Hepatocyte (in vitro differentiated cells): ENCODE data around the gene ADAMTS14.

ENCODE experiments used
- EZH2 ChIP-seq: fragments of 200-600 bp; sonication (generic); IDR thresholded peaks from 2 replicates; pipeline ENCODE4 v1.6.1; 2016; ENCODE audit warnings: antibody characterized with exemption, mild to moderate bottlenecking, borderline replicate concordance
- EZH2phosphoT487 ChIP-seq: fragments of 200-600 bp; sonication (generic); IDR thresholded peaks from one replicate; pipeline ENCODE4 v1.6.1; 2018; ENCODE audit warnings: antibody characterized with exemption, mild to moderate bottlenecking, low read depth, moderate library complexity; ENCODE audit not compliant: unreplicated experiment, severe bottlenecking
- TF ChIP-seq, protein P1 (sequence below): fragments of 200-600 bp; sonication (generic); IDR thresholded peaks from 2 replicates; pipeline ENCODE4 v1.5.1; 2016; ENCODE audit warnings: antibody characterized with exemption, mild to moderate bottlenecking; ENCODE audit not compliant: poor library complexity

DNA sequence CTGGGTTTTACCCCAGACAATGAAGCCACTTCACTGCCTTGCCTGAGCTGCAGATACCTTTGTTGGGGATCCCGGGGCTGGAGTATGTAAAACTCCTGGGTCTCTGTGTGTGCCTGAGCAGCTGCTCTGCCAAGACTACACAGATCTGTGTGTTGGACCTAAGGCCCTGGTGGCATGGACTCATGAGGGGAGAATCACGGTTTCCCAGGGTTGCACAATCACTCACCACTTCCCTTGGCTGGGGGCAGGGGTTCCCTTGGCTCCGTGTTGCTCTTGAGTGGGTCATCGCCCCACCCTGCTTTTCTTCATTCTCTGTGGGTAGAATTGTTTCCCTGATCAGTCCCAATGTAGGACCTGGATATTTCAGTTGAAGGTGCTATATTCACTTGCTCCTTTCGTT is 126.8 kb downstream of the ADAMTS14 start:
- TF ChIP-seq, protein P1, sequence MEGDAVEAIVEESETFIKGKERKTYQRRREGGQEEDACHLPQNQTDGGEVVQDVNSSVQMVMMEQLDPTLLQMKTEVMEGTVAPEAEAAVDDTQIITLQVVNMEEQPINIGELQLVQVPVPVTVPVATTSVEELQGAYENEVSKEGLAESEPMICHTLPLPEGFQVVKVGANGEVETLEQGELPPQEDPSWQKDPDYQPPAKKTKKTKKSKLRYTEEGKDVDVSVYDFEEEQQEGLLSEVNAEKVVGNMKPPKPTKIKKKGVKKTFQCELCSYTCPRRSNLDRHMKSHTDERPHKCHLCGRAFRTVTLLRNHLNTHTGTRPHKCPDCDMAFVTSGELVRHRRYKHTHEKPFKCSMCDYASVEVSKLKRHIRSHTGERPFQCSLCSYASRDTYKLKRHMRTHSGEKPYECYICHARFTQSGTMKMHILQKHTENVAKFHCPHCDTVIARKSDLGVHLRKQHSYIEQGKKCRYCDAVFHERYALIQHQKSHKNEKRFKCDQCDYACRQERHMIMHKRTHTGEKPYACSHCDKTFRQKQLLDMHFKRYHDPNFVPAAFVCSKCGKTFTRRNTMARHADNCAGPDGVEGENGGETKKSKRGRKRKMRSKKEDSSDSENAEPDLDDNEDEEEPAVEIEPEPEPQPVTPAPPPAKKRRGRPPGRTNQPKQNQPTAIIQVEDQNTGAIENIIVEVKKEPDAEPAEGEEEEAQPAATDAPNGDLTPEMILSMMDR, result no peak
- no peak for TF ChIP-seq EZH2
- no peak for TF ChIP-seq EZH2phosphoT487
